ENCODE measurements around the gene SLC25A48. TPM values are rescaled to one million over a fixed set of nuclear protein-coding genes. Genes with fewer than 3 reads are reported as not detected.
"Not testable (repeated sequence)": the region's sequence is repeated elsewhere in the genome, so short reads cannot be mapped to it uniquely, and the experiment has no call there.

Gene SLC25A48
- total and polyA plus RNA-seq, 3 experiments from 2014 or later: not detected

- no peak for DNase-seq
- no peak overlapping the region for H3K4me3 Mint-ChIP-seq
- H3K4me3 ChIP-seq (ENCODE audit: low read length): no peak overlapping the region
- no peaks in the 10 kb centered on the region for H3K4me1 Mint-ChIP-seq
- no peaks in the 10 kb centered on the region for H3K27me3 ChIP-seq (ENCODE audit: insufficient read depth, low read length, poor library complexity, severe bottlenecking)
- H3K36me3 Mint-ChIP-seq: no peaks in the 10 kb centered on the region
- no peak overlapping the region for H3K27ac Mint-ChIP-seq
- H3K9me3 ChIP-seq (ENCODE audit: low read length): no peaks in the 10 kb centered on the region
- no peaks in the 10 kb centered on the region for H3K4me1 ChIP-seq (ENCODE audit: insufficient read depth, low read length)
- ChIA-PET POLR2A (no interaction called here), CTCF (no interaction called here)
- H3K36me3 ChIP-seq (ENCODE audit: insufficient read depth, low read length): no peaks in the 10 kb centered on the region
- no peak overlapping the region for H3K27ac ChIP-seq (ENCODE audit: low read depth, low read length)
- H3K27me3 Mint-ChIP-seq: peaks cover 6 to 12% of the 10 kb centered on the region in 2 donors
- H3K9me3 Mint-ChIP-seq: no peaks in the 10 kb centered on the region
These were observed 23.3 kb downstream of the SLC25A48 start for GRCh38 chr5:135857630-135858311.

GRCh38 chr5:135859186-135859585 is 24.7 kb downstream of the SLC25A48 start:
- H3K27ac ChIP-seq (ENCODE audit: low read depth, low read length); POLR2A ChIA-PET; H3K4me1 ChIP-seq (ENCODE audit: insufficient read depth, low read length); H3K9me3 Mint-ChIP-seq; H3K4me1 Mint-ChIP-seq; H3K27ac Mint-ChIP-seq; H3K27me3 ChIP-seq (ENCODE audit: insufficient read depth, low read length, poor library complexity, severe bottlenecking); H3K4me3 ChIP-seq (ENCODE audit: low read length); H3K36me3 ChIP-seq (ENCODE audit: insufficient read depth, low read length); H3K36me3 Mint-ChIP-seq; H3K9me3 ChIP-seq (ENCODE audit: low read length); CTCF ChIA-PET; H3K4me3 Mint-ChIP-seq; DNase-seq: not testable (repeated sequence)
- H3K27me3 Mint-ChIP-seq: peaks cover 6 to 15% of the 10 kb centered on the region in 2 donors

- Histone ChIP-seq H3K9me3 (ENCODE audit: low read length) (no peaks in the 10 kb centered on the region), H3K27me3 (ENCODE audit: insufficient read depth, low read length, poor library complexity, severe bottlenecking) (no peaks in the 10 kb centered on the region), H3K4me3 (ENCODE audit: low read length) (no peak overlapping the region), H3K27ac (ENCODE audit: low read depth, low read length) (no peak overlapping the region), H3K4me1 (ENCODE audit: insufficient read depth, low read length) (no peaks in the 10 kb centered on the region), H3K36me3 (ENCODE audit: insufficient read depth, low read length) (no peaks in the 10 kb centered on the region)
- POLR2A ChIA-PET: no interaction called here
- DNase-seq: no peak
- H3K36me3 Mint-ChIP-seq: no peaks in the 10 kb centered on the region
- CTCF ChIA-PET: no interaction called here
- peaks cover 6 to 15% of the 10 kb centered on the region in 2 donors for H3K27me3 Mint-ChIP-seq
- no peak overlapping the region for H3K27ac Mint-ChIP-seq
- no peak overlapping the region for H3K4me3 Mint-ChIP-seq
- H3K4me1 Mint-ChIP-seq: no peaks in the 10 kb centered on the region
- H3K9me3 Mint-ChIP-seq: no peaks in the 10 kb centered on the region
These were observed 25.2 kb downstream of the SLC25A48 start for GRCh38 chr5:135859641-135860040.

GRCh38 chr5:135861641-135862040 is 27.2 kb downstream of the SLC25A48 start:
- no peak overlapping the region for H3K27ac ChIP-seq (ENCODE audit: low read depth, low read length)
- no peaks in the 10 kb centered on the region for H3K9me3 ChIP-seq (ENCODE audit: low read length)
- H3K36me3 ChIP-seq (ENCODE audit: insufficient read depth, low read length): no peaks in the 10 kb centered on the region
- no peak for DNase-seq
- Mint-ChIP-seq H3K9me3 (no peaks in the 10 kb centered on the region), H3K27me3 (peaks cover 9 to 19% of the 10 kb centered on the region in 2 donors), H3K27ac (peak overlapping the region in 1 of 8 donors; percentile 54), H3K4me1 (no peaks in the 10 kb centered on the region), H3K4me3 (no peak overlapping the region), H3K36me3 (no peaks in the 10 kb centered on the region)
- H3K4me1 ChIP-seq (ENCODE audit: insufficient read depth, low read length): no peaks in the 10 kb centered on the region
- ChIA-PET CTCF (no interaction called here), POLR2A (no interaction called here)
- no peak overlapping the region for H3K4me3 ChIP-seq (ENCODE audit: low read length)
- no peaks in the 10 kb centered on the region for H3K27me3 ChIP-seq (ENCODE audit: insufficient read depth, low read length, poor library complexity, severe bottlenecking)

GRCh38 chr5:135862086-135862485 is 27.6 kb downstream of the SLC25A48 start:
- Mint-ChIP-seq H3K4me3 (no peak overlapping the region), H3K27me3 (peaks cover 10 to 19% of the 10 kb centered on the region in 2 donors), H3K36me3 (no peaks in the 10 kb centered on the region), H3K4me1 (no peaks in the 10 kb centered on the region), H3K9me3 (no peaks in the 10 kb centered on the region), H3K27ac (peak overlapping the region in 1 of 8 donors; percentile 54)
- H3K36me3 ChIP-seq (ENCODE audit: insufficient read depth, low read length): no peaks in the 10 kb centered on the region
- no peak overlapping the region for H3K27ac ChIP-seq (ENCODE audit: low read depth, low read length)
- H3K4me1 ChIP-seq (ENCODE audit: insufficient read depth, low read length): no peaks in the 10 kb centered on the region
- no peaks in the 10 kb centered on the region for H3K9me3 ChIP-seq (ENCODE audit: low read length)
- H3K27me3 ChIP-seq (ENCODE audit: insufficient read depth, low read length, poor library complexity, severe bottlenecking): no peaks in the 10 kb centered on the region
- ChIA-PET POLR2A (no interaction called here), CTCF (no interaction called here)
- H3K4me3 ChIP-seq (ENCODE audit: low read length): no peak overlapping the region
- no peak for DNase-seq

GRCh38 chr5:135862744-135863143 is 28.3 kb downstream of the SLC25A48 start:
- Histone ChIP-seq H3K4me3 (ENCODE audit: low read length) (no peak overlapping the region), H3K27me3 (ENCODE audit: insufficient read depth, low read length, poor library complexity, severe bottlenecking) (no peaks in the 10 kb centered on the region), H3K4me1 (ENCODE audit: insufficient read depth, low read length) (no peaks in the 10 kb centered on the region), H3K36me3 (ENCODE audit: insufficient read depth, low read length) (no peaks in the 10 kb centered on the region), H3K27ac (ENCODE audit: low read depth, low read length) (no peak overlapping the region), H3K9me3 (ENCODE audit: low read length) (no peaks in the 10 kb centered on the region)
- Mint-ChIP-seq H3K36me3 (no peaks in the 10 kb centered on the region), H3K27me3 (peaks cover 7 to 19% of the 10 kb centered on the region in 2 donors), H3K27ac (no peak overlapping the region), H3K9me3 (no peaks in the 10 kb centered on the region), H3K4me1 (no peaks in the 10 kb centered on the region), H3K4me3 (no peak overlapping the region)
- no peak for DNase-seq
- CTCF ChIA-PET: no interaction called here
- POLR2A ChIA-PET: no interaction called here

GRCh38 chr5:135864503-135865435 is 30.3 kb downstream of the SLC25A48 start:
- H3K27me3 ChIP-seq (ENCODE audit: insufficient read depth, low read length, poor library complexity, severe bottlenecking): no peaks in the 10 kb centered on the region
- Mint-ChIP-seq H3K36me3 (no peaks in the 10 kb centered on the region), H3K27ac (peak overlapping the region in 1 of 8 donors; percentile 55), H3K4me3 (no peak overlapping the region), H3K9me3 (no peaks in the 10 kb centered on the region), H3K27me3 (peaks cover 4 to 9% of the 10 kb centered on the region in 2 donors), H3K4me1 (no peaks in the 10 kb centered on the region)
- no peak for DNase-seq
- no peak overlapping the region for H3K27ac ChIP-seq (ENCODE audit: low read depth, low read length)
- POLR2A ChIA-PET: no interaction called here
- no peaks in the 10 kb centered on the region for H3K4me1 ChIP-seq (ENCODE audit: insufficient read depth, low read length)
- no peak overlapping the region for H3K4me3 ChIP-seq (ENCODE audit: low read length)
- H3K36me3 ChIP-seq (ENCODE audit: insufficient read depth, low read length): no peaks in the 10 kb centered on the region
- CTCF ChIA-PET: interaction anchor here (0.5 kb wide), 1 partner anchor 1645 kb away, joined by 3 read pairs; no protein-coding TSS in a partner anchor
- no peaks in the 10 kb centered on the region for H3K9me3 ChIP-seq (ENCODE audit: low read length)

- H3K27ac ChIP-seq (ENCODE audit: low read depth, low read length): no peak overlapping the region
- no peaks in the 10 kb centered on the region for H3K27me3 ChIP-seq (ENCODE audit: insufficient read depth, low read length, poor library complexity, severe bottlenecking)
- Mint-ChIP-seq H3K9me3 (no peaks in the 10 kb centered on the region), H3K27ac (no peak overlapping the region), H3K4me3 (no peak overlapping the region), H3K4me1 (no peaks in the 10 kb centered on the region), H3K27me3 (peaks cover 6 to 9% of the 10 kb centered on the region in 2 donors), H3K36me3 (no peaks in the 10 kb centered on the region)
- ChIA-PET POLR2A (no interaction called here), CTCF (no interaction called here)
- no peaks in the 10 kb centered on the region for H3K4me1 ChIP-seq (ENCODE audit: insufficient read depth, low read length)
- H3K9me3 ChIP-seq (ENCODE audit: low read length): no peaks in the 10 kb centered on the region
- no peaks in the 10 kb centered on the region for H3K36me3 ChIP-seq (ENCODE audit: insufficient read depth, low read length)
- DNase-seq: no peak
- H3K4me3 ChIP-seq (ENCODE audit: low read length): no peak overlapping the region
These were observed 31.6 kb downstream of the SLC25A48 start for GRCh38 chr5:135866016-135866415.
